Measurements from ENCODE around the gene RRP9. TPM values are rescaled to one million over a fixed set of nuclear protein-coding genes. Genes with fewer than 3 reads are reported as not detected.

The RRP9 gene
- total RNA-seq, 1 experiment from 2014 or later = 71.3 TPM

GRCh38 chr3:51916418-51916817 lies 25.3 kb downstream of the RRP9 start (continued):
- no peak for TF ChIP-seq SP1 (IDR thresholded peaks at IDR 0.05; ENCODE audit: low read depth)
- no peak for TF ChIP-seq ZBTB33 (IDR thresholded peaks at IDR 0.05; ENCODE audit: extremely low read depth, insufficient replicate concordance, low read length)

- H3K4me2 ChIP-seq (ENCODE audit: low read length) = no peak overlapping the region
- no peak overlapping the region for H3K27ac ChIP-seq (ENCODE audit: low read depth, low read length)
- ChIA-PET RAD21 (ENCODE audit: low non-redundant PET in 1 of 2, low total read pairs in 2 of 2, uncharacterized antibody in 2 of 2, unreplicated experiment in 2 of 2) (no interaction called here), CTCF (no interaction called here), POLR2A (interaction anchor here (0.6 kb wide), 1 partner anchor 19 kb away, joined by 6 read pairs; no protein-coding TSS in a partner anchor)
- no peaks in the 10 kb centered on the region for H3K27me3 ChIP-seq (ENCODE audit: insufficient read depth, low read length)
- no peak for TF ChIP-seq POLR2A (IDR thresholded peaks at IDR 0.05; ENCODE audit: borderline replicate concordance, extremely low read depth, insufficient read depth, insufficient read length)
- no peak for TF ChIP-seq ZFX (IDR thresholded peaks at IDR 0.05)
- TF ChIP-seq TCF7L2 (IDR thresholded peaks at IDR 0.05; ENCODE audit: borderline replicate concordance, extremely low read depth, insufficient read depth, insufficient read length) = no peak
- TF ChIP-seq ATF3 (IDR thresholded peaks at IDR 0.05) = no peak
- TF ChIP-seq ELF1 (IDR thresholded peaks at IDR 0.05; ENCODE audit: borderline replicate concordance, low read depth) = no peak
- no peak for TF ChIP-seq YY1 (IDR thresholded peaks at IDR 0.05; ENCODE audit: extremely low read depth, insufficient replicate concordance, low read depth, low read length)
- TF ChIP-seq ZBTB33 (IDR thresholded peaks at IDR 0.05; ENCODE audit: extremely low read depth, insufficient replicate concordance, low read length) = no peak
- TF ChIP-seq MAX (IDR thresholded peaks at IDR 0.05) = no peak
- no peak for TF ChIP-seq EZH2 (IDR thresholded peaks at IDR 0.05)
- no peak for TF ChIP-seq SRF (IDR thresholded peaks at IDR 0.05; ENCODE audit: low read depth)
- no peak for TF ChIP-seq ZNF274 (IDR thresholded peaks at IDR 0.05; ENCODE audit: low read depth, low read length)
- no peak for TF ChIP-seq CBX3 (IDR thresholded peaks at IDR 0.05; ENCODE audit: low read depth)
- TF ChIP-seq POLR2AphosphoS5 (IDR thresholded peaks at IDR 0.05; ENCODE audit: low read depth, low read length) = no peak
- no peak for TF ChIP-seq SP1 (IDR thresholded peaks at IDR 0.05; ENCODE audit: low read depth)
- TF ChIP-seq, protein P1, sequence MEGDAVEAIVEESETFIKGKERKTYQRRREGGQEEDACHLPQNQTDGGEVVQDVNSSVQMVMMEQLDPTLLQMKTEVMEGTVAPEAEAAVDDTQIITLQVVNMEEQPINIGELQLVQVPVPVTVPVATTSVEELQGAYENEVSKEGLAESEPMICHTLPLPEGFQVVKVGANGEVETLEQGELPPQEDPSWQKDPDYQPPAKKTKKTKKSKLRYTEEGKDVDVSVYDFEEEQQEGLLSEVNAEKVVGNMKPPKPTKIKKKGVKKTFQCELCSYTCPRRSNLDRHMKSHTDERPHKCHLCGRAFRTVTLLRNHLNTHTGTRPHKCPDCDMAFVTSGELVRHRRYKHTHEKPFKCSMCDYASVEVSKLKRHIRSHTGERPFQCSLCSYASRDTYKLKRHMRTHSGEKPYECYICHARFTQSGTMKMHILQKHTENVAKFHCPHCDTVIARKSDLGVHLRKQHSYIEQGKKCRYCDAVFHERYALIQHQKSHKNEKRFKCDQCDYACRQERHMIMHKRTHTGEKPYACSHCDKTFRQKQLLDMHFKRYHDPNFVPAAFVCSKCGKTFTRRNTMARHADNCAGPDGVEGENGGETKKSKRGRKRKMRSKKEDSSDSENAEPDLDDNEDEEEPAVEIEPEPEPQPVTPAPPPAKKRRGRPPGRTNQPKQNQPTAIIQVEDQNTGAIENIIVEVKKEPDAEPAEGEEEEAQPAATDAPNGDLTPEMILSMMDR (IDR thresholded peaks at IDR 0.05 in 2 of 3, conservative IDR thresholded peaks at IDR 0.05 in 1 of 3; ENCODE audit: borderline replicate concordance in 1 of 3, insufficient read depth in 1 of 3, low read depth in 2 of 3, low read length in 2 of 3) = no peak
- no peak for TF ChIP-seq RAD21 (IDR thresholded peaks at IDR 0.05; ENCODE audit: low read depth)
- H4K20me1 ChIP-seq (ENCODE audit: insufficient read depth) = no peaks in the 10 kb centered on the region
- peaks cover 0 to 6% of the 10 kb centered on the region in 2 experiments; a peak in 2 of 4 replicates for H3K4me1 ChIP-seq (ENCODE audit: control insufficient read depth in 1 of 2, insufficient read depth in 2 of 2, low read length in 2 of 2)
- no peak overlapping the region for H3K9ac ChIP-seq (ENCODE audit: low read length)
- H3K36me3 ChIP-seq (ENCODE audit: control insufficient read depth in 1 of 2, insufficient read depth in 2 of 2, low read length in 2 of 2) = no peaks in the 10 kb centered on the region
- DNase-seq (ENCODE audit: low read depth, low spot score) (no peak), ATAC-seq (no peak)
- no peaks in the 10 kb centered on the region for H3K9me2 ChIP-seq (ENCODE audit: insufficient read depth)
- H3K9me3 ChIP-seq (ENCODE audit: control insufficient read depth in 1 of 2, insufficient read depth in 1 of 2, low read depth in 1 of 2, low read length in 2 of 2) = peaks cover 3 to 8% of the 10 kb centered on the region in 2 experiments; a peak in 1 of 4 replicates
- H2AFZ ChIP-seq (ENCODE audit: low read depth, low read length, poor library complexity, severe bottlenecking) = no peak overlapping the region
- no peaks in the 10 kb centered on the region for H3K79me2 ChIP-seq (ENCODE audit: insufficient read depth, low read length)
- intact Hi-C loops (cut with micrococcal nuclease) = no loop called here
- BruUV-seq (replicated peaks) = no TSS peak
- H3K4me3 ChIP-seq (replicated peaks in 1 of 2; ENCODE audit: low read depth in 1 of 2, low read length in 2 of 2) = no peak overlapping the region
These were observed 33.7 kb downstream of the RRP9 start for GRCh38 chr3:51908026-51908425.
